GM18873 (cell line): ENCODE measurements around the gene SRR.

Experiments used
- ATAC-seq: cut with Tn5 transposase; IDR thresholded peaks from one replicate; pipeline ENCODE4 v1.9.1; 2021; ENCODE audit warnings: mild to moderate bottlenecking, moderate library complexity, moderate number of reproducible peaks; ENCODE audit not compliant: unreplicated experiment, low FRiP score

Gene SRR

GRCh38 chr17:2368359-2368758, 64.6 kb downstream of the SRR start:
- no peak for ATAC-seq

DNA sequence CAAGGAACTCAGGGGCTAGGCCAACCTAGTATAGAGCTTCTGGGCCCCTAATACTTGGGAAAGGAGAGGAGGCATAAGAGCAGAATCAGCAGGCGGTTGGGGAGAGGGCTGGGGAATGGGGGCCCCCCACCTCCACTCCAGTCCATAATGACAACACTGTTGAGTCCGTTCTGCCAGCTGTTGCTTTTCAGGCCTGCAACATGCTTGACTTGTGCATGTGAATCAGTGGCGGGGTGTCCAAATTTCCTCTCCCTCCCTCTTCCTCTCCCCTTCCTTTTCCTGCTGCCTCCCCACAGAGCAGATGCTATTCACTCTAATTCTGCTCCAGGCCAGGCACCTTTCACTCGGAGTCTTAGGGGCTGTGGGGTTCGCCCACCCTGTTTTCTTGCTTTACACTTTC, 65.3 kb downstream of the SRR start:
- ATAC-seq, result no peak

GRCh38 chr17:2369551-2370210, 65.9 kb downstream of the SRR start:
- ATAC-seq, result no peak

GRCh38 chr17:2370211-2370589, 66.5 kb downstream of the SRR start:
- no peak for ATAC-seq

DNA sequence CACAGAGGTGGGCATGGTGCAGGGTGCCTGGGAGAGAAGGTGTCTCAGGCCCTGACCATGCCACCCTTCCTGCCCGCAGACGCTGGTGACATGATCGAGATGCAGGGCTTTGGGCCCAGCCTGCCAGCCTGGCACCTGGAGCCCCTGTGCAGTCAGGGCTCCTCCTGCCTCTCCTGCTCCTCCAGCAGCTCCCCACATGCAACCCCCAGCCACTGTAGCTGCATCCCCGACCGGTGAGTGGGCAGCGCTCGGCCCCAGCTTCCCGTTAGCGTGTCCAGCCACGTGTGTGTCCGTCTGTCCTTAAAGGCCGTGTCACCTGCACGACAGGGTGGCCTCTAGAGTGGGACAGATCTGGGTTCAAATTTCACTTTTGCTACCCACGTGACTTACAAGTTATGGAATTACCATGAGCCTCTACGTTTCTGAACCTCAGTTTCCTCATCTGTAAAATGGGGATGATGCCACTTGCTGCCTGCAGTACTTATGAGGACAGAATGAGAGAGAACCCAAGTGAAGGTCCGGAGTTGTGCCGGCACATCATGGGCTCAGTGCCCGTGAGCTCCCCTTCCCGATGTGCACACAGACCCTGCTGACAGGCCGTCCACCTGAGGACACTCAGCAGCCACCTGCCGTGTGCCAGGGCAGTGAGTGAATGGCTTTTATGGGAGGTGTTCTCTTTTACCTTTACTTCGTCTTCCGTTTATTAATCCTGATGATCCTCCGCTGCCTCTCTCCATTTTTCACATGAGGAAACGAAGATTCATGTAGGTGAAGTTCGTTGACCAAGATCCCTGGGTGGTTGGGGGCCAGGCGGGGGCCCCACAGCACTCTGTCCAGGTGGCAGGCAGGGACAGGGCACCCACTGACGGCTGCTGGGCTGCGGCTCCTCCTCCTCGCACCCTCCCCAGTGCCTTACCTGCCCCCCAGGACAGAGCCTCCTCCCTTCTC, 67.7 kb downstream of the SRR start:
- no peak for ATAC-seq

DNA sequence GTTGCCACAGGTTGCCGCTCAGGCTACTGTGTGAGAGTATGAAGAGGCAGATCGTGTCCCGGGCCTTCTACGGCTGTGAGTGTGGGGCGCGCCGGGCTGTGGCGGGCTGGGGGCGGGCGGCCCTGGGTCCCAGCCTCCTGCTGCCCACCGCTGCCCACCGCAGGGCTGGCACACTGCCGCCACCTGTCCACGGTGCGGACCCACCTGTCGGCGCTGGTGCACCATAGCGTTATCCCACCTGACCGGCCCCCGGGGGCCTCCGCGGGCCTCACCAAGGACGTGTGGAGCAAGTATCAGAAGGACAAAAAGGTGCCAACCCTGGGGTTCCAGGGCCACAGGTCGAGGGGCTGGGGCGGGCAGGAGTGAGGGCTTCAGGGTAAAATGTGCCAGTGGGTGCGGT, 68.4 kb downstream of the SRR start:
- ATAC-seq, result no peak

DNA sequence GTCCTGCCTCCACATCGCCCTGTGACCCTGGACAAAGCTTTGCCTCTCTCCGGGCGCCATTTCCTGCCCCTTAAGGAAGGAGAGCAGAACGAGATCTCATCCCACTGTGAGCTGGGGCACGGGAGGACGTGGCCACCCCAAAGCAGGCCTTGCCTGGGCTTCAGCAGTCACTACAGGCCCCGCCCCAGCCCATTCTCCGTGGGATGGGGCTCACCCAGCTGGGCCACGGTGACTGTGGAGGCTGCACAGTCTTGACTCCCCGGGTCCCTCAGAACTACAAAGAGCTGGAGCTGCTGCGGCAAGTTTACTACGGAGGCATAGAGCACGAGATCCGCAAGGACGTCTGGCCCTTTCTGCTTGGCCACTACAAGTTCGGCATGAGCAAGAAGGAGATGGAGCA, 68.9 kb downstream of the SRR start:
- ATAC-seq, result no peak

DNA sequence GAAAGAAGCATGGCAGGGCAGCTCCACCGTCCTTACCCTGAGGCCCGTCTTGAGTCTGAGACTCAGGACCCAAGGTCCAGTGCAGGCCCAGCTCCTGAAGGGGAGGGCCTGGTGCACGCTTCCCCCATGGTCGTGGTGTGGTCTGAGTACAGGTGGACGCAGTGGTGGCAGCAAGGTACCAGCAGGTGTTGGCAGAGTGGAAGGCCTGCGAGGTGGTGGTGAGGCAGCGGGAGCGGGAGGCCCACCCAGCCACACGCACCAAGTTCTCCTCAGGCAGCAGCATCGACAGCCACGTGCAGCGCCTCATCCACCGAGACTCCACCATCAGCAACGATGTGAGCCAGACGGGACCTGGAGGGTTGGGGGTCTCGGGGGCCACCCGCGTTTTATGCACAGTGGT, 69.4 kb downstream of the SRR start:
- ATAC-seq, result no peak
